ENCODE measurements around the gene MND1.

- TF ChIP-seq POLR2A (IDR thresholded peaks at IDR 0.05) = no peak
- TF ChIP-seq CTCF (IDR thresholded peaks at IDR 0.05) = no peak
Measured at GRCh38 chr4:153372967-153373562, 28.6 kb downstream of the MND1 start.

Data from esophagus squamous epithelium (tissue), 4 donors.